MM.1S (cell line): ENCODE results near the gene IRS1.

Experiments
- DNase-seq: peaks from one replicate; pipeline ENCODE4 v3.0.0-alpha.2; 2015
- H2AFZ ChIP-seq: fragments of 300-600 bp; sonication (generic); 2 replicates; pipeline ENCODE4 v1.6.0; 2016; ENCODE audit warnings: antibody characterized with exemption, low read length
- H3F3A ChIP-seq: fragments of 300-600 bp; sonication (generic); 2 replicates; pipeline ENCODE4 v1.6.1; 2016; ENCODE audit warnings: mild to moderate bottlenecking, antibody characterized with exemption, low read length, moderate library complexity, mixed read lengths; ENCODE audit not compliant: insufficient read depth
- H3K27ac ChIP-seq: fragments of 300-600 bp; sonication (generic); 2 replicates; pipeline ENCODE4 v1.5.1; 2016; ENCODE audit warnings: mild to moderate bottlenecking, low read length
- H3K27me3 ChIP-seq: fragments of 300-600 bp; sonication (generic); replicated peaks from 2 replicates; pipeline ENCODE4 v1.6.0; 2016; ENCODE audit warnings: low read length; ENCODE audit not compliant: insufficient read depth
- H3K36me3 ChIP-seq: fragments of 300-600 bp; sonication (generic); replicated peaks from 2 replicates; pipeline ENCODE4 v1.6.1; 2016; ENCODE audit warnings: mild to moderate bottlenecking, low read length, mixed read lengths; ENCODE audit not compliant: insufficient read depth
- H3K4me1 ChIP-seq: fragments of 300-600 bp; sonication (generic); 2 replicates; pipeline ENCODE4 v1.6.1; 2016; ENCODE audit warnings: low read length, mixed read lengths
- H3K4me2 ChIP-seq: fragments of 300-600 bp; sonication (generic); 2 replicates; pipeline ENCODE4 v1.6.0; 2016; ENCODE audit warnings: low read depth, low read length
- H3K4me3 ChIP-seq: fragments of 300-600 bp; sonication (generic); 2 replicates; pipeline ENCODE4 v1.5.1; 2016; ENCODE audit warnings: low read length, mixed read lengths
- H3K79me2 ChIP-seq: fragments of 300-600 bp; sonication (generic); 2 replicates; pipeline ENCODE4 v1.6.1; 2016; ENCODE audit warnings: mixed run types, low read length, mixed read lengths
- H3K9ac ChIP-seq: fragments of 300-600 bp; sonication (generic); 2 replicates; pipeline ENCODE4 v1.6.1; 2016; ENCODE audit warnings: low read length, mixed read lengths
- H3K9me2 ChIP-seq: fragments of 300-600 bp; sonication (generic); replicated peaks from 2 replicates; pipeline ENCODE4 v1.6.1; 2016; ENCODE audit warnings: mild to moderate bottlenecking, low read length, mixed read lengths; ENCODE audit not compliant: insufficient read depth
- H3K9me3 ChIP-seq: fragments of 300-600 bp; sonication (generic); replicated peaks from 2 replicates; pipeline ENCODE4 v1.6.1; 2016; ENCODE audit warnings: mild to moderate bottlenecking, low read length, mixed read lengths; ENCODE audit not compliant: insufficient read depth
- H4K20me1 ChIP-seq: fragments of 300-600 bp; sonication (generic); 2 replicates; pipeline ENCODE4 v1.6.1; 2016; ENCODE audit warnings: mild to moderate bottlenecking, low read length, moderate library complexity, mixed read lengths; ENCODE audit not compliant: insufficient read depth
- CTCF ChIP-seq: fragments of 300-600 bp; sonication (generic); IDR thresholded peaks from 2 replicates; pipeline ENCODE4 v1.5.1; 2016; ENCODE audit warnings: antibody characterized with exemption, low read length, mixed read lengths
- EZH2 ChIP-seq: fragments of 300-600 bp; sonication (generic); optimal IDR thresholded peaks from 2 replicates; pipeline ENCODE3; 2017; ENCODE audit warnings: low read depth, mild to moderate bottlenecking, antibody characterized with exemption, low read length, mixed read lengths
- EZH2phosphoT487 ChIP-seq: fragments of 300-600 bp; sonication (generic); IDR thresholded peaks from 2 replicates; pipeline ENCODE4 v1.6.1; 2018; ENCODE audit warnings: antibody characterized with exemption, low read length

IRS1 gene

GRCh38 chr2:226791056-226791486 lies 8.5 kb downstream of the IRS1 start:
- Histone ChIP-seq H3F3A (peaks cover 30% of the 10 kb centered on the region), H3K36me3 (no peaks in the 10 kb centered on the region), H4K20me1 (no peaks in the 10 kb centered on the region), H3K79me2 (peaks cover 45% of the 10 kb centered on the region), H3K27ac (peak overlapping the region; percentile 64; the same call in 1 of the 2 replicates), H2AFZ (peak overlapping the region; percentile 40), H3K27me3 (no peaks in the 10 kb centered on the region), H3K4me3 (peak overlapping the region; percentile 63), H3K9ac (peak overlapping the region; percentile 71), H3K9me3 (no peaks in the 10 kb centered on the region), H3K4me1 (peaks cover 15% of the 10 kb centered on the region), H3K9me2 (no peaks in the 10 kb centered on the region), H3K4me2 (peak overlapping the region; percentile 57)
- DNase-seq, result peak; percentile 50
- no peak for TF ChIP-seq CTCF
- no peak for TF ChIP-seq EZH2phosphoT487
- no peak for TF ChIP-seq EZH2

DNA sequence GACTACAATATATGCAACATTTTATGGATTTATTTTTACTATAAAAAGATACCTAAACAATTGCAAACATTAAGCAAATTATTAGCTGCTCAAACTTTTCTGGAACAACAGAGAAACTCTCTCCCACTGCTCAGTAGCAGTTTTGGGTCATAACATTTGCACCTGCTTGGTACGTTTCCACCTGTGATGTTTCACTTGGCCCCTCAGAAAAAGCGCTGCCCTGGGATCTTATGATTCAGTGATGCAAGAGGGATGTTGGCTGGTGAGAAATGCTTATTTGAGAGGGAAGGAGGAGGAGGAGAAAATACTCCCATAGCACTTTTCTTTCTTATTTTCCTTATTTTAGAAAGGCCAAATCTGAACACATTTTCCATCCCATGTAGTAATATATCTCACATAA lies 9.2 kb downstream of the IRS1 start:
- H3K9me2 ChIP-seq, result no peaks in the 10 kb centered on the region
- no peak for TF ChIP-seq CTCF
- no peak for TF ChIP-seq EZH2
- TF ChIP-seq EZH2phosphoT487, result no peak
- no peaks in the 10 kb centered on the region for H3K36me3 ChIP-seq
- H3K27ac ChIP-seq, result no peak overlapping the region
- H3F3A ChIP-seq, result peaks cover 27% of the 10 kb centered on the region
- H3K9ac ChIP-seq, result no peak overlapping the region
- H4K20me1 ChIP-seq, result no peaks in the 10 kb centered on the region
- peaks cover 15% of the 10 kb centered on the region for H3K4me1 ChIP-seq
- no peaks in the 10 kb centered on the region for H3K9me3 ChIP-seq
- peak overlapping the region; percentile 57; the same call in 1 of the 2 replicates for H3K4me2 ChIP-seq
- peaks cover 38% of the 10 kb centered on the region for H3K79me2 ChIP-seq
- DNase-seq, result no peak
- H3K4me3 ChIP-seq, result no peak overlapping the region
- H2AFZ ChIP-seq, result no peak overlapping the region
- no peaks in the 10 kb centered on the region for H3K27me3 ChIP-seq

- Histone ChIP-seq H3K36me3 (no peaks in the 10 kb centered on the region), H3K27ac (no peak overlapping the region), H3K9me2 (no peaks in the 10 kb centered on the region), H3K4me1 (peaks cover 15% of the 10 kb centered on the region), H3K27me3 (no peaks in the 10 kb centered on the region), H3K9me3 (no peaks in the 10 kb centered on the region), H3F3A (peaks cover 25% of the 10 kb centered on the region), H3K9ac (no peak overlapping the region), H3K4me2 (no peak overlapping the region), H3K4me3 (no peak overlapping the region), H4K20me1 (no peaks in the 10 kb centered on the region), H2AFZ (no peak overlapping the region), H3K79me2 (peaks cover 34% of the 10 kb centered on the region)
- TF ChIP-seq EZH2phosphoT487, result no peak
- TF ChIP-seq CTCF, result no peak
- no peak for TF ChIP-seq EZH2
- no peak for DNase-seq
Measured at GRCh38 chr2:226790011-226790410, 9.6 kb downstream of the IRS1 start.
